KMS-11 (cell line): ENCODE data around the gene STX19.

Experiments
- H2AFZ ChIP-seq: fragments of 200-600 bp; sonication (generic); 2 replicates; pipeline ENCODE4 v1.6.1; 2016; ENCODE audit warnings: antibody characterized with exemption, mixed run types, low read depth
- H3K27ac ChIP-seq: fragments of 200-600 bp; sonication (generic); 2 replicates; pipeline ENCODE4 v1.6.1; 2016; ENCODE audit warnings: mild to moderate bottlenecking, mixed run types
- H3K27me3 ChIP-seq: fragments of 200-600 bp; sonication (generic); 2 replicates; pipeline ENCODE4 v1.6.1; 2017; ENCODE audit warnings: mild to moderate bottlenecking, low read depth, mixed run types, moderate library complexity; ENCODE audit not compliant: insufficient read depth
- H3K36me3 ChIP-seq: fragments of 200-600 bp; sonication (generic); 2 replicates; pipeline ENCODE4 v1.6.1; 2017; ENCODE audit warnings: mild to moderate bottlenecking, mixed run types; ENCODE audit not compliant: insufficient read depth
- H3K4me1 ChIP-seq: fragments of 200-600 bp; sonication (generic); 2 replicates; pipeline ENCODE4 v1.6.1; 2016; ENCODE audit warnings: mild to moderate bottlenecking, low read depth, mixed run types; ENCODE audit not compliant: poor library complexity, severe bottlenecking
- H3K4me2 ChIP-seq: fragments of 200-600 bp; sonication (generic); 2 replicates; pipeline ENCODE4 v1.7.0; 2016; ENCODE audit warnings: mild to moderate bottlenecking, mixed run types
- H3K4me3 ChIP-seq: fragments of 200-600 bp; sonication (generic); IDR thresholded peaks from 2 replicates; pipeline ENCODE4 v1.6.1; 2017; ENCODE audit warnings: low read depth, low read length, mixed read lengths; ENCODE audit not compliant: insufficient read depth
- H3K79me2 ChIP-seq: fragments of 200-600 bp; sonication (generic); 2 replicates; pipeline ENCODE4 v1.6.1; 2016; ENCODE audit warnings: low read depth, mixed run types; ENCODE audit not compliant: insufficient read depth
- H3K9ac ChIP-seq: fragments of 200-600 bp; sonication (generic); 2 replicates; pipeline ENCODE4 v1.6.1; 2016; ENCODE audit warnings: mild to moderate bottlenecking, mixed run types
- H4K20me1 ChIP-seq: fragments of 200-600 bp; sonication (generic); 2 replicates; pipeline ENCODE4 v1.6.1; 2016; ENCODE audit warnings: mild to moderate bottlenecking, mixed run types; ENCODE audit not compliant: insufficient read depth
- TF ChIP-seq, protein P1 (sequence below): fragments of 200-600 bp; sonication (generic); conservative IDR thresholded peaks from 2 replicates; pipeline ENCODE4 v1.6.1; 2017; ENCODE audit warnings: low read depth, mild to moderate bottlenecking, antibody characterized with exemption, low read length, moderate library complexity, mixed read lengths

Gene STX19

GRCh38 chr3:94064243-94064860 is 36.0 kb upstream of the STX19 start:
- H3K27me3 ChIP-seq: no peaks in the 10 kb centered on the region
- no peak overlapping the region for H3K27ac ChIP-seq
- H3K4me3 ChIP-seq: no peak overlapping the region
- no peaks in the 10 kb centered on the region for H4K20me1 ChIP-seq
- H3K4me2 ChIP-seq: peak overlapping the region; percentile 74; the same call in 1 of the 2 replicates
- TF ChIP-seq, protein P1, sequence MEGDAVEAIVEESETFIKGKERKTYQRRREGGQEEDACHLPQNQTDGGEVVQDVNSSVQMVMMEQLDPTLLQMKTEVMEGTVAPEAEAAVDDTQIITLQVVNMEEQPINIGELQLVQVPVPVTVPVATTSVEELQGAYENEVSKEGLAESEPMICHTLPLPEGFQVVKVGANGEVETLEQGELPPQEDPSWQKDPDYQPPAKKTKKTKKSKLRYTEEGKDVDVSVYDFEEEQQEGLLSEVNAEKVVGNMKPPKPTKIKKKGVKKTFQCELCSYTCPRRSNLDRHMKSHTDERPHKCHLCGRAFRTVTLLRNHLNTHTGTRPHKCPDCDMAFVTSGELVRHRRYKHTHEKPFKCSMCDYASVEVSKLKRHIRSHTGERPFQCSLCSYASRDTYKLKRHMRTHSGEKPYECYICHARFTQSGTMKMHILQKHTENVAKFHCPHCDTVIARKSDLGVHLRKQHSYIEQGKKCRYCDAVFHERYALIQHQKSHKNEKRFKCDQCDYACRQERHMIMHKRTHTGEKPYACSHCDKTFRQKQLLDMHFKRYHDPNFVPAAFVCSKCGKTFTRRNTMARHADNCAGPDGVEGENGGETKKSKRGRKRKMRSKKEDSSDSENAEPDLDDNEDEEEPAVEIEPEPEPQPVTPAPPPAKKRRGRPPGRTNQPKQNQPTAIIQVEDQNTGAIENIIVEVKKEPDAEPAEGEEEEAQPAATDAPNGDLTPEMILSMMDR: no peak
- no peak overlapping the region for H3K9ac ChIP-seq
- H2AFZ ChIP-seq: no peak overlapping the region
- peaks cover 20% of the 10 kb centered on the region for H3K4me1 ChIP-seq
- H3K36me3 ChIP-seq: no peaks in the 10 kb centered on the region
- peaks cover 9% of the 10 kb centered on the region; the same call in 1 of the 2 replicates for H3K79me2 ChIP-seq

GRCh38 chr3:94063496-94064119 is 35.2 kb upstream of the STX19 start:
- TF ChIP-seq, protein P1: no peak
- Histone ChIP-seq H3K4me2 (peak overlapping the region; percentile 74), H3K27me3 (no peaks in the 10 kb centered on the region), H3K9ac (peak overlapping the region; percentile 91), H3K4me3 (no peak overlapping the region), H3K4me1 (peaks cover 12% of the 10 kb centered on the region), H3K27ac (peak overlapping the region; percentile 95), H3K36me3 (no peaks in the 10 kb centered on the region), H2AFZ (peak overlapping the region; percentile 86), H3K79me2 (peaks cover 9% of the 10 kb centered on the region; the same call in 1 of the 2 replicates), H4K20me1 (no peaks in the 10 kb centered on the region)

DNA sequence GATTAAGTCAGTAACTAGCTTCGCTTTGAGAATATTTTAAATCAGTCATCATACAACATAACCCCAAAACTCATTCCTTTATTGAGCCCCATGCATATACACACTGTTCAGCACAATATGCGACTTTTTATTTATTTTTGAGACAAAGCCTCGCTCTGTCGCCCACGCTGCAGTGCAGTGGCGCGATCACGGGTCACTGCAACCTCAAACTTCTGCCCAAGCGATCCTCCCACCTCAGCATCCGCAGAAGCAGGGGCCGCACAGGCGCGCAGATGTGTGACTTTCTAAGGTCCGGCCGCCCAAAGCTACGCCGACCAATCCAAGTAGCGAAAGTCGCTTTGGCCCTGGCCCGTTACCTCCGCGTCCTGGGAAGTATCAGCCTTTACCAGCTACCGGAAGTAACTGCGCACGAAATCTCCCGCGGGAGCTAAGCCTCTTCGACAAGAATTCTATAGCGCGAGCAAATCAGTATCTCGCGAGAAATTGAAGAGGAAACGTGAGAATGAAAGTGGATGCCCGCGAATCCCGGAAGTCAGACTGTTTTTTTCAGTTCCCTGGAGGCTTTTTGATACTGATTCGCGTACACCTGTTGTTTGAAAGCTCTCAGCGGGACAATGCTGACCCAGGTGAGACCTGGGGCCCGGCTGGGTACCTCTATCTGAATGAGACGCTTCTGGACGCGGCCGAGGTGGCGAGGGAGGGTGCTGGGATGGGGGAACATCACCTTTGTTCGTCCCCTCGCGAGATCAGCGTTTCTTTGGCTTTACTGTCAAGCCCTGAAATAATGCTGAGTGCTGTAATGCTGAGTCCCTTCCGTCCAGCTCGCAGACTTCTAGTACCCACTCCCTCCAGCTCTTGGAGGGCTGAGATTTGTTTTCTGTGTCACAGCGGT is 34.4 kb upstream of the STX19 start, which contains the start of the genes DHFR2 and NSUN3:
TSS of gene DHFR2 (minus strand) at position 404 of the 892 bp plus-strand sequence. CDS start 1,405 bp downstream, outside the sequence.
TSS of gene NSUN3 (plus strand) at position 549 of the 892 bp plus-strand sequence. CDS start at position 615, 66 bp downstream.
- Histone ChIP-seq H3K4me2 (peak within 1 kb of the TSS; percentile 74), H3K9ac (peak within 1 kb of the TSS; percentile 91), H3K4me3 (no peak within 1 kb of the TSS), H2AFZ (peak within 1 kb of the TSS; percentile 86), H3K36me3 (no peaks in the 10 kb centered on the region), H4K20me1 (no peaks in the 10 kb centered on the region), H3K27me3 (no peaks in the 10 kb centered on the region), H3K27ac (peak within 1 kb of the TSS; percentile 95), H3K79me2 (peaks cover 9% of the 10 kb centered on the region; the same call in 1 of the 2 replicates), H3K4me1 (peaks cover 12% of the 10 kb centered on the region)
- TF ChIP-seq, protein P1: no peak

DNA sequence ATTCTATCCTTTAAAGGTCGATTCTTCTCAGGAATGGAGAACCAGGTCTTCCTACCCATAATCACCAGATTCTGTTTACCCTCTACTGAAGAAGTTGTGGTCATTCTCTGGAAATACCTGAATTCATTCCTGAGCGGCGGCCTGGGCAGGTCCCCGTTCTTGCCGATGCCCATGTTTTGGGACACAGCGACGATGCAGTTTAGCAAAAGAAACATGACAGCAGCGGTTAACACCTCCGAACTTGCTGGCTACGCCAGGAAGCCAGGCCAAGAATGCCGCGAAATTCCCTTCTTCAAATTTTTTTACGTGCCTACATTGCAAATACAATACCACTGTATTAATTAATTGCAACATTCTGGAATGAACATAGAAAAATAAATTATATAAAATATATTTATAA is 32.9 kb upstream of the STX19 start:
- TF ChIP-seq, protein P1: no peak
- Histone ChIP-seq H3K4me2 (no peak overlapping the region), H3K79me2 (peaks cover 9% of the 10 kb centered on the region; the same call in 1 of the 2 replicates), H3K9ac (no peak overlapping the region), H3K4me3 (no peak overlapping the region), H4K20me1 (no peaks in the 10 kb centered on the region), H3K27me3 (no peaks in the 10 kb centered on the region), H2AFZ (no peak overlapping the region), H3K4me1 (peaks cover 12% of the 10 kb centered on the region), H3K36me3 (no peaks in the 10 kb centered on the region), H3K27ac (no peak overlapping the region)
